ENCODE measurements around the gene GNA12.
A peak's percentile ranks its signal among the peaks of the same experiment; 100 is the strongest.

GNA12 gene

GRCh38 chr7:2866601-2867000, 22.5 kb upstream of the GNA12 start:
- no peaks in the 10 kb centered on the region for H3F3A ChIP-seq (ENCODE audit: control insufficient read depth, insufficient read depth)
- H3K4me2 ChIP-seq (ENCODE audit: low read length) = no peak overlapping the region
- H3K79me2 ChIP-seq (ENCODE audit: control insufficient read depth, low read length) = no peaks in the 10 kb centered on the region
- H3K4me3 ChIP-seq (ENCODE audit: low read length) = no peak overlapping the region
- H3K9me3 ChIP-seq (ENCODE audit: control insufficient read depth, insufficient read depth, low read length) = no peaks in the 10 kb centered on the region
- no peak overlapping the region for H3K27ac ChIP-seq (ENCODE audit: low read depth, low read length)
- H3K9me2 ChIP-seq (replicated peaks; ENCODE audit: control insufficient read depth, low read length) = no peaks in the 10 kb centered on the region
- no peaks in the 10 kb centered on the region for H3K36me3 ChIP-seq (ENCODE audit: control insufficient read depth, low read length)
- no peak for TF ChIP-seq CTCF (IDR thresholded peaks at IDR 0.05; ENCODE audit: low read depth, low read length, poor library complexity, severe bottlenecking)
- peaks cover 33% of the 10 kb centered on the region for H3K4me1 ChIP-seq (ENCODE audit: control insufficient read depth, low read length)
- no peaks in the 10 kb centered on the region for H3K27me3 ChIP-seq (ENCODE audit: control insufficient read depth, low read length)
- H4K20me1 ChIP-seq (ENCODE audit: control insufficient read depth, insufficient read depth, low read depth, low read length) = no peaks in the 10 kb centered on the region

- Histone ChIP-seq H3K4me3 (ENCODE audit: low read length) (no peak overlapping the region), H3K27ac (ENCODE audit: low read depth, low read length) (no peak overlapping the region), H3K79me2 (ENCODE audit: control insufficient read depth, low read length) (no peaks in the 10 kb centered on the region), H3K9me2 (replicated peaks; ENCODE audit: control insufficient read depth, low read length) (no peaks in the 10 kb centered on the region), H3F3A (ENCODE audit: control insufficient read depth, insufficient read depth) (no peaks in the 10 kb centered on the region), H3K36me3 (ENCODE audit: control insufficient read depth, low read length) (no peaks in the 10 kb centered on the region), H3K27me3 (ENCODE audit: control insufficient read depth, low read length) (no peaks in the 10 kb centered on the region), H3K4me2 (ENCODE audit: low read length) (no peak overlapping the region), H4K20me1 (ENCODE audit: control insufficient read depth, insufficient read depth, low read depth, low read length) (no peaks in the 10 kb centered on the region), H3K9me3 (ENCODE audit: control insufficient read depth, insufficient read depth, low read length) (no peaks in the 10 kb centered on the region), H3K4me1 (ENCODE audit: control insufficient read depth, low read length) (peaks cover 20% of the 10 kb centered on the region)
- TF ChIP-seq EZH2phosphoT487 (IDR thresholded peaks at IDR 0.05; ENCODE audit: borderline replicate concordance, low read length) = no peak
- peak; percentile 99 for TF ChIP-seq CTCF (IDR thresholded peaks at IDR 0.05; ENCODE audit: low read depth, low read length, poor library complexity, severe bottlenecking)
Observed at GRCh38 chr7:2864999-2865670, 21.0 kb upstream of the GNA12 start.

- no peaks in the 10 kb centered on the region for H3K27me3 ChIP-seq (ENCODE audit: control insufficient read depth, low read length)
- H4K20me1 ChIP-seq (ENCODE audit: control insufficient read depth, insufficient read depth, low read depth, low read length) = no peaks in the 10 kb centered on the region
- H3K27ac ChIP-seq (ENCODE audit: low read depth, low read length) = no peak overlapping the region
- H3K4me2 ChIP-seq (ENCODE audit: low read length) = peak overlapping the region; percentile 62
- peaks cover 20% of the 10 kb centered on the region for H3K4me1 ChIP-seq (ENCODE audit: control insufficient read depth, low read length)
- no peaks in the 10 kb centered on the region for H3K9me3 ChIP-seq (ENCODE audit: control insufficient read depth, insufficient read depth, low read length)
- H3K79me2 ChIP-seq (ENCODE audit: control insufficient read depth, low read length) = no peaks in the 10 kb centered on the region
- H3F3A ChIP-seq (ENCODE audit: control insufficient read depth, insufficient read depth) = no peaks in the 10 kb centered on the region
- TF ChIP-seq CTCF (IDR thresholded peaks at IDR 0.05; ENCODE audit: low read depth, low read length, poor library complexity, severe bottlenecking) (no peak), EZH2phosphoT487 (IDR thresholded peaks at IDR 0.05; ENCODE audit: borderline replicate concordance, low read length) (no peak)
- H3K9me2 ChIP-seq (replicated peaks; ENCODE audit: control insufficient read depth, low read length) = no peaks in the 10 kb centered on the region
- no peaks in the 10 kb centered on the region for H3K36me3 ChIP-seq (ENCODE audit: control insufficient read depth, low read length)
- peak overlapping the region; percentile 46 for H3K4me3 ChIP-seq (ENCODE audit: low read length)
Observed at GRCh38 chr7:2864204-2864985, 20.3 kb upstream of the GNA12 start.
